GM23338 (cell line): ENCODE results near the gene BBS1. TPM values are rescaled to one million over a fixed set of nuclear protein-coding genes. Genes with fewer than 3 reads are reported as not detected.

Source experiments
- ATAC-seq: fragments of 200-7000 bp; cut with Tn5 transposase; 3 replicates; pipeline ENCODE4 v1.9.1; 2020
- DNase-seq: peaks from one replicate; pipeline ENCODE4 v3.0.0-alpha.2; 2015; ENCODE audit warnings: low spot score
- H2AFZ ChIP-seq: fragments of 200-600 bp; sonication (generic); 2 replicates; pipeline ENCODE4 v1.8.0; 2016; ENCODE audit warnings: antibody characterized with exemption, mild to moderate bottlenecking, moderate library complexity
- H3F3A ChIP-seq: fragments of 200-600 bp; sonication (generic); replicated peaks from 2 replicates; pipeline ENCODE4 v1.8.0; 2017; ENCODE audit warnings: antibody characterized with exemption, mixed run types, low read depth
- H3K27ac ChIP-seq: fragments of 200-600 bp; sonication (generic); 2 replicates; pipeline ENCODE4 v1.6.1; 2016; ENCODE audit warnings: low read depth
- H3K27me3 ChIP-seq: fragments of 200-600 bp; sonication (generic); 2 replicates; pipeline ENCODE4 v1.8.0; 2016; ENCODE audit warnings: mild to moderate bottlenecking, mixed run types, moderate library complexity; ENCODE audit not compliant: insufficient read depth
- H3K36me3 ChIP-seq: fragments of 200-600 bp; sonication (generic); 2 replicates; pipeline ENCODE4 v1.8.0; 2016; ENCODE audit warnings: mild to moderate bottlenecking; ENCODE audit not compliant: insufficient read depth
- H3K4me1 ChIP-seq: fragments of 200-600 bp; sonication (generic); 2 replicates; pipeline ENCODE4 v1.8.0; 2016; ENCODE audit warnings: mild to moderate bottlenecking, moderate library complexity; ENCODE audit not compliant: insufficient read depth
- H3K4me2 ChIP-seq: fragments of 200-600 bp; sonication (generic); 2 replicates; pipeline ENCODE4 v1.7.1; 2017; ENCODE audit warnings: mixed run types
- H3K4me3 ChIP-seq: fragments of 200-600 bp; sonication (generic); 2 replicates; pipeline ENCODE4 v1.6.1; 2016; ENCODE audit warnings: mixed run types
- H3K79me2 ChIP-seq: fragments of 200-600 bp; sonication (generic); replicated peaks from 2 replicates; pipeline ENCODE4 v1.8.0; 2017; ENCODE audit warnings: mild to moderate bottlenecking; ENCODE audit not compliant: insufficient read depth
- H3K9me2 ChIP-seq: fragments of 200-600 bp; sonication (generic); 2 replicates; pipeline ENCODE4 v1.8.0; 2017; ENCODE audit not compliant: insufficient read depth
- H4K20me1 ChIP-seq: fragments of 200-600 bp; sonication (generic); replicated peaks from 2 replicates; pipeline ENCODE4 v1.8.0; 2017; ENCODE audit warnings: mild to moderate bottlenecking; ENCODE audit not compliant: insufficient read depth
- H3K27ac Mint-ChIP-seq: 2 replicates; pipeline ENCODE4 v1.8.0; 2020; ENCODE audit warnings: inconsistent platforms, mild to moderate bottlenecking, moderate library complexity, mixed read lengths
- H3K27me3 Mint-ChIP-seq: 3 replicates; pipeline ENCODE4 v1.8.0; 2022; ENCODE audit warnings: low read depth, mild to moderate bottlenecking, moderate library complexity, mixed read lengths, inconsistent platforms; ENCODE audit not compliant: insufficient read depth, poor library complexity
- H3K36me3 Mint-ChIP-seq: 3 replicates; pipeline ENCODE4 v1.8.0; 2021; ENCODE audit warnings: low read depth, mild to moderate bottlenecking, inconsistent platforms, moderate library complexity, mixed read lengths
- H3K4me1 Mint-ChIP-seq: 3 replicates; pipeline ENCODE4 v1.8.0; 2020; ENCODE audit warnings: mild to moderate bottlenecking, inconsistent platforms, mixed read lengths
- H3K4me3 Mint-ChIP-seq: 3 replicates; pipeline ENCODE4 v1.8.0; 2021; ENCODE audit warnings: moderate library complexity, mild to moderate bottlenecking, inconsistent platforms, mixed read lengths
- H3K9me3 Mint-ChIP-seq: 3 replicates; pipeline ENCODE4 v1.8.0; 2020; ENCODE audit warnings: moderate library complexity, mild to moderate bottlenecking, inconsistent platforms, mixed read lengths
- CREB1 ChIP-seq: fragments of 250-450 bp; sonication (Bioruptor Pico); IDR thresholded peaks from 2 replicates; pipeline ENCODE4 v1.5.0; 2020; ENCODE audit warnings: low read depth, mild to moderate bottlenecking, moderate library complexity
- EZH2 ChIP-seq: fragments of 200-600 bp; sonication (generic); IDR thresholded peaks from one replicate; pipeline ENCODE4 v1.8.0; 2017; ENCODE audit warnings: antibody characterized with exemption, mild to moderate bottlenecking, low read depth; ENCODE audit not compliant: unreplicated experiment
- EZH2phosphoT487 ChIP-seq: fragments of 200-600 bp; sonication (generic); IDR thresholded peaks from one replicate; pipeline ENCODE4 v1.8.1; 2018; ENCODE audit warnings: antibody characterized with exemption; ENCODE audit not compliant: unreplicated experiment
- JUNB ChIP-seq: IDR thresholded peaks from one replicate; pipeline ENCODE4 v1.6.1; 2016; ENCODE audit warnings: antibody characterized with exemption; ENCODE audit not compliant: unreplicated experiment
- NANOG ChIP-seq: IDR thresholded peaks from 2 replicates; pipeline ENCODE4 v1.6.1; 2016; ENCODE audit warnings: antibody characterized with exemption, borderline replicate concordance
- STAT1 ChIP-seq: IDR thresholded peaks from one replicate; pipeline ENCODE4 v1.6.1; 2016; ENCODE audit warnings: antibody characterized with exemption; ENCODE audit not compliant: unreplicated experiment
- ZNF114 ChIP-seq: fragments of 250-450 bp; sonication (Bioruptor Pico); IDR thresholded peaks from 2 replicates; pipeline ENCODE4 v1.5.0; 2020; ENCODE audit warnings: mild to moderate bottlenecking, moderate library complexity
- polyA plus RNA-seq: library from polyadenylated mRNA; unstranded; fragments of >200 nt; fragmentation: Nextera tagmentation; extraction: Ambion mirVana; gene quantifications from 2 replicates; pipeline ENCODE4 v1.2.1, GENCODE V29; 2016
- total RNA-seq: library from RNA; depleted of rRNA; stranded (reverse); fragments of >200 nt; shearing (Covaris generic); gene quantifications from 2 replicates; pipeline ENCODE4 v1.2.3, GENCODE V29; 2014
- TF ChIP-seq, protein P1 (sequence below): IDR thresholded peaks from one replicate; pipeline ENCODE4 v1.6.1; 2018; ENCODE audit warnings: antibody characterized with exemption; ENCODE audit not compliant: unreplicated experiment
- TF ChIP-seq, protein P2 (sequence below): fragments of 250-450 bp; sonication (Bioruptor Pico); IDR thresholded peaks from 2 replicates; pipeline ENCODE4 v1.5.0; 2020; ENCODE audit warnings: mild to moderate bottlenecking, moderate library complexity

The BBS1 gene
- total and polyA plus RNA-seq, 2 experiments from 2014 or later: 11.6 to 41.3 TPM

DNA sequence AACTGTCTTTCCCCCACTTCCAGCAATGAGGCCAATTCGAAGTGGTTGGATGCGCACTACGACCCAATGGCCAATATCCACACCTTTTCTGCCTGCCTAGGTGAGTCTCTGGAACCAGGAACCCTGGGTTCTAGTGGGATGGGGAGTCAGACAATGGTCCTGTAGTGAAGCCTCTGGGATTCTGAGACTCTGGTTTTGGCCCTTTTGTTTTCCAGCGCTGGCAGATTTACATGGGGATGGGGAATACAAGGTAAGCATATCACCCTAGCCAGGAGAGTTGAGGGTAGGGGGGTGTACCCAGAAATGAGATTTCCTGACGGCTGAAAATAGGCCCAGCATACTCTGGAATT is 530 bp downstream of the BBS1 start:
- H3K4me2 ChIP-seq: peak overlapping the region; percentile 89
- H3K4me3 ChIP-seq: peak overlapping the region; percentile 96
- H3K9me2 ChIP-seq: no peaks in the 10 kb centered on the region
- ATAC-seq (peak; percentile 24), DNase-seq (no peak)
- peak overlapping the region; percentile 100 for H3K4me3 Mint-ChIP-seq
- H2AFZ ChIP-seq: 0 out of 2 replicates have a peak overlapping the region, but pooled peaks have one; percentile 89
- peaks cover 9% of the 10 kb centered on the region for H3K79me2 ChIP-seq
- H3K4me1 Mint-ChIP-seq: peaks cover 6% of the 10 kb centered on the region
- 0 out of 2 replicates have a peak, but pooled peaks cover 3% of the 10 kb centered on the region for H4K20me1 ChIP-seq
- H3K27ac ChIP-seq: no peak overlapping the region
- no peaks in the 10 kb centered on the region for H3K27me3 ChIP-seq
- peaks cover 6% of the 10 kb centered on the region for H3K4me1 ChIP-seq
- H3F3A ChIP-seq: 0 out of 2 replicates have a peak, but pooled peaks cover 5% of the 10 kb centered on the region
- no peak for TF ChIP-seq CREB1
- TF ChIP-seq NANOG: no peak
- TF ChIP-seq EZH2phosphoT487: no peak
- no peak for TF ChIP-seq JUNB
- TF ChIP-seq STAT1: no peak
- TF ChIP-seq, protein P1, sequence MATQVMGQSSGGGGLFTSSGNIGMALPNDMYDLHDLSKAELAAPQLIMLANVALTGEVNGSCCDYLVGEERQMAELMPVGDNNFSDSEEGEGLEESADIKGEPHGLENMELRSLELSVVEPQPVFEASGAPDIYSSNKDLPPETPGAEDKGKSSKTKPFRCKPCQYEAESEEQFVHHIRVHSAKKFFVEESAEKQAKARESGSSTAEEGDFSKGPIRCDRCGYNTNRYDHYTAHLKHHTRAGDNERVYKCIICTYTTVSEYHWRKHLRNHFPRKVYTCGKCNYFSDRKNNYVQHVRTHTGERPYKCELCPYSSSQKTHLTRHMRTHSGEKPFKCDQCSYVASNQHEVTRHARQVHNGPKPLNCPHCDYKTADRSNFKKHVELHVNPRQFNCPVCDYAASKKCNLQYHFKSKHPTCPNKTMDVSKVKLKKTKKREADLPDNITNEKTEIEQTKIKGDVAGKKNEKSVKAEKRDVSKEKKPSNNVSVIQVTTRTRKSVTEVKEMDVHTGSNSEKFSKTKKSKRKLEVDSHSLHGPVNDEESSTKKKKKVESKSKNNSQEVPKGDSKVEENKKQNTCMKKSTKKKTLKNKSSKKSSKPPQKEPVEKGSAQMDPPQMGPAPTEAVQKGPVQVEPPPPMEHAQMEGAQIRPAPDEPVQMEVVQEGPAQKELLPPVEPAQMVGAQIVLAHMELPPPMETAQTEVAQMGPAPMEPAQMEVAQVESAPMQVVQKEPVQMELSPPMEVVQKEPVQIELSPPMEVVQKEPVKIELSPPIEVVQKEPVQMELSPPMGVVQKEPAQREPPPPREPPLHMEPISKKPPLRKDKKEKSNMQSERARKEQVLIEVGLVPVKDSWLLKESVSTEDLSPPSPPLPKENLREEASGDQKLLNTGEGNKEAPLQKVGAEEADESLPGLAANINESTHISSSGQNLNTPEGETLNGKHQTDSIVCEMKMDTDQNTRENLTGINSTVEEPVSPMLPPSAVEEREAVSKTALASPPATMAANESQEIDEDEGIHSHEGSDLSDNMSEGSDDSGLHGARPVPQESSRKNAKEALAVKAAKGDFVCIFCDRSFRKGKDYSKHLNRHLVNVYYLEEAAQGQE: no peak
- TF ChIP-seq ZNF114 (CRISPR knock-in tag): no peak
- no peak for TF ChIP-seq EZH2
- TF ChIP-seq, protein P2, sequence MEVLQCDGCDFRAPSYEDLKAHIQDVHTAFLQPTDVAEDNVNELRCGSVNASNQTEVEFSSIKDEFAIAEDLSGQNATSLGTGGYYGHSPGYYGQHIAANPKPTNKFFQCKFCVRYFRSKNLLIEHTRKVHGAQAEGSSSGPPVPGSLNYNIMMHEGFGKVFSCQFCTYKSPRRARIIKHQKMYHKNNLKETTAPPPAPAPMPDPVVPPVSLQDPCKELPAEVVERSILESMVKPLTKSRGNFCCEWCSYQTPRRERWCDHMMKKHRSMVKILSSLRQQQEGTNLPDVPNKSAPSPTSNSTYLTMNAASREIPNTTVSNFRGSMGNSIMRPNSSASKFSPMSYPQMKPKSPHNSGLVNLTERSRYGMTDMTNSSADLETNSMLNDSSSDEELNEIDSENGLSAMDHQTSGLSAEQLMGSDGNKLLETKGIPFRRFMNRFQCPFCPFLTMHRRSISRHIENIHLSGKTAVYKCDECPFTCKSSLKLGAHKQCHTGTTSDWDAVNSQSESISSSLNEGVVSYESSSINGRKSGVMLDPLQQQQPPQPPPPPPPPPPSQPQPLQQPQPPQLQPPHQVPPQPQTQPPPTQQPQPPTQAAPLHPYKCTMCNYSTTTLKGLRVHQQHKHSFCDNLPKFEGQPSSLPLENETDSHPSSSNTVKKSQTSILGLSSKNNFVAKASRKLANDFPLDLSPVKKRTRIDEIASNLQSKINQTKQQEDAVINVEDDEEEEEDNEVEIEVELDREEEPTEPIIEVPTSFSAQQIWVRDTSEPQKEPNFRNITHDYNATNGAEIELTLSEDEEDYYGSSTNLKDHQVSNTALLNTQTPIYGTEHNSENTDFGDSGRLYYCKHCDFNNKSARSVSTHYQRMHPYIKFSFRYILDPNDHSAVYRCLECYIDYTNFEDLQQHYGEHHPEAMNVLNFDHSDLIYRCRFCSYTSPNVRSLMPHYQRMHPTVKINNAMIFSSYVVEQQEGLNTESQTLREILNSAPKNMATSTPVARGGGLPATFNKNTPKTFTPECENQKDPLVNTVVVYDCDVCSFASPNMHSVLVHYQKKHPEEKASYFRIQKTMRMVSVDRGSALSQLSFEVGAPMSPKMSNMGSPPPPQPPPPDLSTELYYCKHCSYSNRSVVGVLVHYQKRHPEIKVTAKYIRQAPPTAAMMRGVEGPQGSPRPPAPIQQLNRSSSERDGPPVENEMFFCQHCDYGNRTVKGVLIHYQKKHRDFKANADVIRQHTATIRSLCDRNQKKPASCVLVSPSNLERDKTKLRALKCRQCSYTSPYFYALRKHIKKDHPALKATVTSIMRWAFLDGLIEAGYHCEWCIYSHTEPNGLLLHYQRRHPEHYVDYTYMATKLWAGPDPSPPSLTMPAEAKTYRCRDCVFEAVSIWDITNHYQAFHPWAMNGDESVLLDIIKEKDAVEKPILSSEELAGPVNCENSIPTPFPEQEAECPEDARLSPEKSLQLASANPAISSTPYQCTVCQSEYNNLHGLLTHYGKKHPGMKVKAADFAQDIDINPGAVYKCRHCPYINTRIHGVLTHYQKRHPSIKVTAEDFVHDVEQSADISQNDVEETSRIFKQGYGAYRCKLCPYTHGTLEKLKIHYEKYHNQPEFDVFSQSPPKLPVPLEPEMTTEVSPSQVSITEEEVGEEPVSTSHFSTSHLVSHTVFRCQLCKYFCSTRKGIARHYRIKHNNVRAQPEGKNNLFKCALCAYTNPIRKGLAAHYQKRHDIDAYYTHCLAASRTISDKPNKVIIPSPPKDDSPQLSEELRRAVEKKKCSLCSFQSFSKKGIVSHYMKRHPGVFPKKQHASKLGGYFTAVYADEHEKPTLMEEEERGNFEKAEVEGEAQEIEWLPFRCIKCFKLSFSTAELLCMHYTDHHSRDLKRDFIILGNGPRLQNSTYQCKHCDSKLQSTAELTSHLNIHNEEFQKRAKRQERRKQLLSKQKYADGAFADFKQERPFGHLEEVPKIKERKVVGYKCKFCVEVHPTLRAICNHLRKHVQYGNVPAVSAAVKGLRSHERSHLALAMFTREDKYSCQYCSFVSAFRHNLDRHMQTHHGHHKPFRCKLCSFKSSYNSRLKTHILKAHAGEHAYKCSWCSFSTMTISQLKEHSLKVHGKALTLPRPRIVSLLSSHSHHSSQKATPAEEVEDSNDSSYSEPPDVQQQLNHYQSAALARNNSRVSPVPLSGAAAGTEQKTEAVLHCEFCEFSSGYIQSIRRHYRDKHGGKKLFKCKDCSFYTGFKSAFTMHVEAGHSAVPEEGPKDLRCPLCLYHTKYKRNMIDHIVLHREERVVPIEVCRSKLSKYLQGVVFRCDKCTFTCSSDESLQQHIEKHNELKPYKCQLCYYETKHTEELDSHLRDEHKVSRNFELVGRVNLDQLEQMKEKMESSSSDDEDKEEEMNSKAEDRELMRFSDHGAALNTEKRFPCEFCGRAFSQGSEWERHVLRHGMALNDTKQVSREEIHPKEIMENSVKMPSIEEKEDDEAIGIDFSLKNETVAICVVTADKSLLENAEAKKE (CRISPR knock-in tag): no peak
- H3K36me3 ChIP-seq: no peaks in the 10 kb centered on the region; the same call in 1 of the 2 replicates
- H3K36me3 Mint-ChIP-seq: peaks cover 2% of the 10 kb centered on the region; the same call in 2 of the 3 replicates
- H3K27ac Mint-ChIP-seq: peak overlapping the region; percentile 93
- H3K27me3 Mint-ChIP-seq: peaks cover 6% of the 10 kb centered on the region
- no peaks in the 10 kb centered on the region for H3K9me3 Mint-ChIP-seq
